Liver (tissue), 9 donors: ENCODE results near the gene PARD3B. TPM values are rescaled to one million over a fixed set of nuclear protein-coding genes. Genes with fewer than 3 reads are reported as not detected.

ENCODE experiments used
- DNase-seq: peaks from one replicate; pipeline ENCODE4 v3.0.0-alpha.2; 2017; ENCODE audit warnings: low spot score
- H3K27ac ChIP-seq, 2 donors: one replicate each; pipeline ENCODE4 v1.7.0; 2013; ENCODE audit warnings: inconsistent platforms in 2 of 2, low read length in 2 of 2, control low read depth in 1 of 2, low read depth in 1 of 2, mild to moderate bottlenecking in 1 of 2
- H3K27me3 ChIP-seq, 4 donors: one replicate each; pipeline versions ENCODE4 v1.6.1 to v1.7.0; 2013; ENCODE audit warnings: low read length in 3 of 4, inconsistent platforms in 1 of 4, mild to moderate bottlenecking in 1 of 4, moderate library complexity in 1 of 4; ENCODE audit not compliant: control insufficient read depth in 4 of 4, insufficient read depth in 4 of 4
- H3K36me3 ChIP-seq, 4 donors: one replicate each; pipeline versions ENCODE4 v1.6.1 to v1.7.0; 2013; ENCODE audit warnings: low read length in 3 of 4, mild to moderate bottlenecking in 3 of 4, low read depth in 1 of 4, moderate library complexity in 1 of 4; ENCODE audit not compliant: control insufficient read depth in 4 of 4, insufficient read depth in 3 of 4
- H3K4me1 ChIP-seq, 4 donors: one replicate each; pipeline versions ENCODE4 v1.6.1 to v1.7.0; 2013; ENCODE audit warnings: low read length in 3 of 4, mild to moderate bottlenecking in 3 of 4, moderate library complexity in 1 of 4; ENCODE audit not compliant: control insufficient read depth in 4 of 4, insufficient read depth in 4 of 4
- H3K4me3 ChIP-seq, 3 donors: one replicate each; pipeline versions ENCODE4 v1.6.1 to v1.7.0; 2013; ENCODE audit warnings: low read length in 3 of 3, control low read depth in 1 of 3, low read depth in 1 of 3, mild to moderate bottlenecking in 1 of 3
- H3K9ac ChIP-seq, 2 donors: one replicate each; pipeline ENCODE4 v1.7.0; 2013; ENCODE audit warnings: low read length in 2 of 2, mild to moderate bottlenecking in 2 of 2, moderate library complexity in 2 of 2, control low read depth in 1 of 2, low read depth in 1 of 2
- H3K9me3 ChIP-seq, 4 donors: one replicate each; pipeline versions ENCODE4 v1.6.1 to v1.7.0; 2013; ENCODE audit warnings: low read length in 3 of 4; ENCODE audit not compliant: control insufficient read depth in 4 of 4
- CTCF ChIP-seq: fragments of 150-350 bp; IDR thresholded peaks from 2 replicates; pipeline ENCODE4 v1.5.1; 2017; ENCODE audit warnings: improper control_type of control experiment, low read depth, low read length; ENCODE audit not compliant: missing input control
- EGR1 ChIP-seq, 2 donors: IDR thresholded peaks; 2 replicates each; pipeline ENCODE4 v1.6.1; 2016 to 2018; ENCODE audit warnings: antibody characterized with exemption in 2 of 2, low read depth in 2 of 2
- FOXA1 ChIP-seq: IDR thresholded peaks from 2 replicates; pipeline ENCODE4 v1.6.1; 2016; ENCODE audit warnings: antibody characterized with exemption
- FOXA2 ChIP-seq: IDR thresholded peaks from 2 replicates; pipeline ENCODE4 v1.6.1; 2016; ENCODE audit warnings: antibody characterized with exemption
- GABPA ChIP-seq, 2 donors: IDR thresholded peaks in 1 of 2; conservative IDR thresholded peaks in 1 of 2; 2 replicates each; pipeline ENCODE4 v1.6.1; 2016; ENCODE audit warnings: antibody characterized with exemption in 2 of 2, mild to moderate bottlenecking in 1 of 2, moderate library complexity in 1 of 2
- HNF4A ChIP-seq, 2 donors: conservative IDR thresholded peaks; 2 replicates each; pipeline ENCODE4 v1.6.1; 2016; ENCODE audit warnings: antibody characterized with exemption in 2 of 2, mild to moderate bottlenecking in 2 of 2
- HNF4G ChIP-seq: IDR thresholded peaks from 2 replicates; pipeline ENCODE4 v1.6.1; 2016; ENCODE audit warnings: antibody characterized with exemption
- MAX ChIP-seq: IDR thresholded peaks from 2 replicates; pipeline ENCODE4 v1.6.1; 2016; ENCODE audit warnings: antibody characterized with exemption
- NR2F2 ChIP-seq: IDR thresholded peaks from 2 replicates; pipeline ENCODE4 v1.6.1; 2016; ENCODE audit warnings: antibody characterized with exemption
- RAD21 ChIP-seq, 2 donors: IDR thresholded peaks; 2 replicates each; pipeline ENCODE4 v1.6.1; 2016; ENCODE audit warnings: antibody characterized with exemption in 2 of 2, mild to moderate bottlenecking in 2 of 2
- RXRA ChIP-seq, 2 donors: IDR thresholded peaks; 2 replicates each; pipeline ENCODE4 v1.6.1; 2017 to 2018; ENCODE audit warnings: antibody characterized with exemption in 2 of 2, mild to moderate bottlenecking in 1 of 2
- SP1 ChIP-seq: IDR thresholded peaks from 2 replicates; pipeline ENCODE4 v1.6.1; 2018; ENCODE audit warnings: antibody characterized with exemption, mild to moderate bottlenecking
- TAF1 ChIP-seq: conservative IDR thresholded peaks from 2 replicates; pipeline ENCODE4 v1.6.1; 2016; ENCODE audit warnings: antibody characterized with exemption, mild to moderate bottlenecking
- WGBS: extraction: QIAGEN DNeasy Blood & Tissue Kit; methylation state at CpG from one replicate; pipeline ENCODE4 v1.1.7; 2013; 5-methylcytosine and 5-hydroxymethylcytosine counted together
- polyA plus RNA-seq, 2 donors: library from polyadenylated mRNA; stranded (reverse) in 1 of 2; unstranded in 1 of 2; fragments of 200-250 nt in 1 of 2; fragments of >200 nt in 1 of 2; fragmentation: Nextera tagmentation in 1 of 2; extraction: Ambion mirVana in 1 of 2; gene quantifications; one replicate each; pipeline versions ENCODE4 v1.2.1 to v1.2.3, GENCODE V29; 2013 to 2015
- total RNA-seq, 2 donors: library from RNA; depleted of rRNA; stranded (reverse); fragments of >200 nt; gene quantifications; one replicate each; pipeline ENCODE4 v1.2.3, GENCODE V29; 2014
- TF ChIP-seq, protein P1 (sequence below): IDR thresholded peaks from 2 replicates; pipeline ENCODE4 v1.6.1; 2016; ENCODE audit warnings: antibody characterized with exemption, mild to moderate bottlenecking
- TF ChIP-seq, protein P2 (sequence below): IDR thresholded peaks from 2 replicates; pipeline ENCODE4 v1.6.1; 2016; ENCODE audit warnings: antibody characterized with exemption
- donor health status: healthy.
- donor health status: healthy.
- donor health status: healthy.
- donor health status: healthy.
- donor health status: healthy.

The PARD3B gene
- total and polyA plus RNA-seq, 4 donors, result 1.1 to 10.3 (median 3.7) TPM

GRCh38 chr2:205556357-205556756 is 1011.1 kb downstream of the PARD3B start:
- no peaks in the 10 kb centered on the region for H3K4me1 ChIP-seq
- no peak for DNase-seq
- H3K9me3 ChIP-seq, result no peaks in the 10 kb centered on the region
- no peaks in the 10 kb centered on the region for H3K27me3 ChIP-seq
- no peaks in the 10 kb centered on the region for H3K36me3 ChIP-seq
- no peak for TF ChIP-seq TAF1
- no peak overlapping the region for H3K9ac ChIP-seq
- 97% methylated on average over 5 of the region's 5 CpGs for WGBS
- H3K27ac ChIP-seq, result no peak overlapping the region
- no peak overlapping the region for H3K4me3 ChIP-seq

GRCh38 chr2:205556841-205557539 is 1011.7 kb downstream of the PARD3B start:
- no peaks in the 10 kb centered on the region for H3K36me3 ChIP-seq
- TF ChIP-seq RXRA (IDR thresholded peaks at IDR 0.05) (no peak), FOXA1 (no peak), HNF4A (conservative IDR thresholded peaks at IDR 0.05) (no peak), FOXA2 (no peak), NR2F2 (no peak), EGR1 (IDR thresholded peaks at IDR 0.05; ENCODE audit: low read depth in 2 of 2) (no peak), SP1 (no peak)
- WGBS, result 96% methylated on average over 18 of the region's 18 CpGs
- H3K9me3 ChIP-seq, result no peaks in the 10 kb centered on the region
- no peaks in the 10 kb centered on the region for H3K4me1 ChIP-seq
- no peak overlapping the region for H3K4me3 ChIP-seq
- H3K27me3 ChIP-seq, result no peaks in the 10 kb centered on the region
- H3K27ac ChIP-seq, result no peak overlapping the region
- H3K9ac ChIP-seq, result no peak overlapping the region
- DNase-seq, result no peak

DNA sequence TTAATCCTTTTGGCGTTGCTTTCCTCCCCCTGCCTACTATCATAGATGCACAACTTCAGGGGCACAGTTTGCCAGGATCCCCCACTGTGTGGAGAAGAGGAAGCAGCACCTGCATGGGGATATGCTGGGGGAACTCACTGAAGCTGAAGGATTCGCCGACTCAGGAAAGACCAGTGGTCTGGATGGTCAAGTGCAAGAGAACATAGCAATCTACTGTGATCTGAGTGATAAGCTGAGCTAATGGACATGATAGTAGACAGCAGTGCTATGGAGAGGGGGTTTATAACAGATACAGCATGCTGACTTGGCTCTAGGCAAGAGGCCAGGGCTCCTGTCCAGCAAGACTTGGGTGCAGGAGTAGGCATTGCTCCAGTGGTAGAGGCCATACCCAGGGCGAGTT is 1012.6 kb downstream of the PARD3B start:
- Histone ChIP-seq H3K9ac (no peak overlapping the region), H3K9me3 (no peaks in the 10 kb centered on the region), H3K4me3 (no peak overlapping the region), H3K36me3 (no peaks in the 10 kb centered on the region), H3K27ac (no peak overlapping the region), H3K4me1 (no peaks in the 10 kb centered on the region), H3K27me3 (no peaks in the 10 kb centered on the region)
- no peak for TF ChIP-seq MAX
- no peak for TF ChIP-seq GABPA (IDR thresholded peaks at IDR 0.05 in 1 of 2, conservative IDR thresholded peaks at IDR 0.05 in 1 of 2)
- no peak for TF ChIP-seq TAF1
- no peak for TF ChIP-seq NR2F2
- no peak for TF ChIP-seq SP1
- DNase-seq, result no peak
- WGBS, result 95% methylated on average over 4 of the region's 4 CpGs

- Histone ChIP-seq H3K4me3 (no peak overlapping the region), H3K9ac (no peak overlapping the region), H3K36me3 (no peaks in the 10 kb centered on the region), H3K27me3 (no peaks in the 10 kb centered on the region), H3K27ac (no peak overlapping the region), H3K4me1 (no peaks in the 10 kb centered on the region), H3K9me3 (no peaks in the 10 kb centered on the region)
- no peak for DNase-seq
- WGBS, result 91% methylated on average over 6 of the region's 6 CpGs
- no peak for TF ChIP-seq HNF4G
- TF ChIP-seq GABPA (IDR thresholded peaks at IDR 0.05 in 1 of 2, conservative IDR thresholded peaks at IDR 0.05 in 1 of 2), result no peak
- TF ChIP-seq, protein P1, sequence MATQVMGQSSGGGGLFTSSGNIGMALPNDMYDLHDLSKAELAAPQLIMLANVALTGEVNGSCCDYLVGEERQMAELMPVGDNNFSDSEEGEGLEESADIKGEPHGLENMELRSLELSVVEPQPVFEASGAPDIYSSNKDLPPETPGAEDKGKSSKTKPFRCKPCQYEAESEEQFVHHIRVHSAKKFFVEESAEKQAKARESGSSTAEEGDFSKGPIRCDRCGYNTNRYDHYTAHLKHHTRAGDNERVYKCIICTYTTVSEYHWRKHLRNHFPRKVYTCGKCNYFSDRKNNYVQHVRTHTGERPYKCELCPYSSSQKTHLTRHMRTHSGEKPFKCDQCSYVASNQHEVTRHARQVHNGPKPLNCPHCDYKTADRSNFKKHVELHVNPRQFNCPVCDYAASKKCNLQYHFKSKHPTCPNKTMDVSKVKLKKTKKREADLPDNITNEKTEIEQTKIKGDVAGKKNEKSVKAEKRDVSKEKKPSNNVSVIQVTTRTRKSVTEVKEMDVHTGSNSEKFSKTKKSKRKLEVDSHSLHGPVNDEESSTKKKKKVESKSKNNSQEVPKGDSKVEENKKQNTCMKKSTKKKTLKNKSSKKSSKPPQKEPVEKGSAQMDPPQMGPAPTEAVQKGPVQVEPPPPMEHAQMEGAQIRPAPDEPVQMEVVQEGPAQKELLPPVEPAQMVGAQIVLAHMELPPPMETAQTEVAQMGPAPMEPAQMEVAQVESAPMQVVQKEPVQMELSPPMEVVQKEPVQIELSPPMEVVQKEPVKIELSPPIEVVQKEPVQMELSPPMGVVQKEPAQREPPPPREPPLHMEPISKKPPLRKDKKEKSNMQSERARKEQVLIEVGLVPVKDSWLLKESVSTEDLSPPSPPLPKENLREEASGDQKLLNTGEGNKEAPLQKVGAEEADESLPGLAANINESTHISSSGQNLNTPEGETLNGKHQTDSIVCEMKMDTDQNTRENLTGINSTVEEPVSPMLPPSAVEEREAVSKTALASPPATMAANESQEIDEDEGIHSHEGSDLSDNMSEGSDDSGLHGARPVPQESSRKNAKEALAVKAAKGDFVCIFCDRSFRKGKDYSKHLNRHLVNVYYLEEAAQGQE, result no peak
- no peak for TF ChIP-seq RXRA (IDR thresholded peaks at IDR 0.05)
- no peak for TF ChIP-seq SP1
- no peak for TF ChIP-seq NR2F2
- TF ChIP-seq CTCF, result no peak
- TF ChIP-seq RAD21 (IDR thresholded peaks at IDR 0.05), result no peak
- TF ChIP-seq, protein P2, sequence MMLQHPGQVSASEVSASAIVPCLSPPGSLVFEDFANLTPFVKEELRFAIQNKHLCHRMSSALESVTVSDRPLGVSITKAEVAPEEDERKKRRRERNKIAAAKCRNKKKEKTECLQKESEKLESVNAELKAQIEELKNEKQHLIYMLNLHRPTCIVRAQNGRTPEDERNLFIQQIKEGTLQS, result no peak
- TF ChIP-seq HNF4A (conservative IDR thresholded peaks at IDR 0.05), result no peak
- no peak for TF ChIP-seq FOXA1
Measured at GRCh38 chr2:205561441-205561840, 1016.2 kb downstream of the PARD3B start.
